ENCODE measurements around the gene HYPK.

Gene HYPK, protein sequence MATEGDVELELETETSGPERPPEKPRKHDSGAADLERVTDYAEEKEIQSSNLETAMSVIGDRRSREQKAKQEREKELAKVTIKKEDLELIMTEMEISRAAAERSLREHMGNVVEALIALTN

DNA sequence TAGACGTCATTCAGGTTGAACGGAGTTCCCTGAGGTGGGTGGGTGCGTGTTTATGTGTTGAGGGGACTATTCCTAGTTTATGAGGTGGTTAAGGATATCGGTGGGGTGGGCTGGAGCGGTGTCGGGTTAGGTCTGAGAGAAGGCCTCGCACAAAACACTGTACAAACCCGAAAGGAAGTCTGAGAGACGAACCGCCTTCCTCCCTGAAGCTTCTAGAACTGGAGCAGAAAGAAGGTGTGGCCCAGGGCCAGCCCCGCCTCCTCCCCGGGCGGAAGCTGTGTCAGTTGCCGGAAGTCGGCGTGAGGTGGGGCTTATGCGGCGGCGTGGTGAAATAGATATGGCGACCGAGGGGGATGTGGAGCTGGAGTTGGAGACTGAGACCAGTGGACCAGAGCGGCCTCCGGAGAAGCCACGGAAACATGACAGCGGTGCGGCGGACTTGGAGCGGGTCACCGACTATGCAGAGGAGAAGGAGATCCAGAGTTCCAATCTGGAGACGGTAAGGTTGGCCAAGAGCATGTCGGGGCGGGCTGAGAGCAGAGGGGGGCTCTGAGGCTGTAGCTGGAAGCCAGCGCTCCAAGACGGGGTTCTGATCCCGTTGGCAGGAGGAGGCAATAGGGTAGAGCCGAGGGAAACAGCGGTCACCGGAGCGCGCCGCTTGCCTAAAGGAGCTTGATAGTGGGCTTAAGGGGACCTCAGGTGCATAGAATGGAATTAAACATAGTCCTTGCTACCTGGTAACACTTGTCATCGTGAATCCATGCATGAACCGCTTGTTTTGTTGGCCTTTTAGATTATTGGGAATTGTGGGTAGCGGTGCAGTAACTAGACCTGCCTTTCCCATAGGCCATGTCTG is at the start of gene HYPK:
Gene HYPK, plus strand, starts transcription at position 314 of the 856 bp plus-strand sequence. Its CDS starts 24 bp downstream, at position 338.
- peak; percentile 88 for DNase-seq (ENCODE audit: low read depth)

DNA sequence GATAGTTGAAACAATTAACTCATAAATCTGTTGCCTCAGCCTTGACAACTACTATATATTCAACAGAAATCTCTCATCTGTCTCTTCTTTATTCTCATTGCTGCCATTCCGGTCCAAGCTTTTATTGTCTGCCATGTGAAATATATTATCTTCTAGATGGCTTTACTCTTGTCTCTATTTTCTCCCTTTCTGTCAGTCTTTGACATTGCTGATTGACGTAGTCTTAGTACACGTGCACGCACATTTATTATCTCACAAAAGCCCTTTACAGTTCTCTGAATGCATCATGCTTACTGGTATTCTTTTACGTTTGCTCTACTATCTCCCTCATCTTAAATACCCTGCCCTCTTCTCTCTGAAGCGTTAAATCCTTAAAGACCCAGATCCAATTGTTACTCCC is 48.5 kb upstream of the HYPK start:
- DNase-seq (ENCODE audit: low read depth) = no peak

DNA sequence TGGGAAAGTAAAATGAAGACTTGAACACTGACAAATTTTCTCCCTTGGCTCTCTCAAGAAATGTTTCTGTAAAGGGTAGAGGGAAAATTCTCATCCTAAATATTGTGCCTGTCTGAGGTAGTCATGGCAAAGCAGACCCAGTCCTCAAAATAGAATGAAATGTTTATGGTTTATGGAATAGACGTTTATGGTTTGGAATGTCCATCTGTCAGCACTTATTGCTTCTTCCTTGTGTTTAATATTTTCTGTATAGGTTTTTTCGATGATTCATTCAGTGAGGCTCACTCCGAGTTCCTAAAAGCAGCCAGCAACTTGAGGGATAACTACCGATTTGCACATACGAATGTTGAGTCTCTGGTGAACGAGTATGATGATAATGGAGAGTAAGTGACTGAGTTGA is 37.6 kb upstream of the HYPK start:
- DNase-seq (ENCODE audit: low read depth) = no peak

DNA sequence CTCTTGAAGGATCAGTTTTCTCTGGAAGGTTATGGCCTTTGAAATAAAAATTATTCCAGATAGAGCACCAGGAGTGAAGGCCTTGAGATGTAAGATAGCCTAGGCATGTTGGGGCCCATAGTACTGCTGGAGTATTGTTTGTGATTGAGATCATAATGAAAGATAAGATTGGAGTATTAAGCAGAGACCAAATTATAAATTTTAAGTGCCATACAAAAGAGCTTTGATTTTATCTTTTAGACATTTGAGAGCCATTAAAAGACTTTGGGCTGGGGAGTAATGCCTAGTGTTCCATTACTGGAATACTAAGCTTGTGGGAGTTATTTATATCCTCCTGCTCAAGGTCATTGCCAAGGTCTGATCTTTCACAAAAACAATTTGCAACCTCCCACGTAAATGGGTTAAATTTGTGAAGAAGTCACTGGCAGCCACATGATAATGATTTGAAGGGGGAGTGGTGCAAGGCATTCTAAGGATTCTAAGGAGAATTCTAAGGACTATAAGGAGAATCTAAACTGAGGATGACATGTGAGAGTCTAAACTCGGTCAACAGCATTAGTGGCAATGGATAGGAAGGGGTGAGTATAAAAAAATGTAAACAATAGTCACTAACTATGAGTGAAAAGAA is 36.5 kb upstream of the HYPK start:
- no peak for DNase-seq (ENCODE audit: low read depth)

DNA sequence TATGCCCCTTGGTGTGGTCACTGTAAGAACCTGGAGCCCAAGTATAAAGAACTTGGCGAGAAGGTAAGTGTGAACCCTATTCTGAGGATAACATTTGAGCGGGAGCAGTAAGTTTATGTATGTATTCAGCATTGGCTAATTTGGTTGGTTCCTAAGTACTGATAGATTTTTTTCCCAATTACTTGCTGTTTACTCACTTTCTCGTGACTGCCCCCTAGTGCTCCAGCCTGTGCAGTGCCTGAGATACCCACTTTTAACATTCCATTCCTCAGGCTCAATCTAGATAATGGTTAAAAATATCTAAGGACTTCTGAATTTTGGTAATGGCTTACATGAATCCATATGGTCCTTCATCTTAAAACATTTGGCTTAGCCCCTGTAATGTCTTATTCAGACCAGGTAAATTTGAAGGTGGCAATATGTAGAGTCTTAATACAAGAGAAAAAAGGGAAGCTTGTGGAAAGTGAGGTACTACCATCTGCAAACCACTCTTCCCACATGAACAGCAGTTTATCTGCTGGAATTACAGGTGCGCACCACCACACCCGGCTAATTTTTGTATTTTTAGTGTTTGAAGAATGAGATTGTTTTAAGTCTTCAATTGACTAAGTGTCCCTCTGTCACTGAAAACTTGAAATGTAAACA is 30.7 kb upstream of the HYPK start:
- peak; percentile 22 for DNase-seq (ENCODE audit: low read depth)

DNA sequence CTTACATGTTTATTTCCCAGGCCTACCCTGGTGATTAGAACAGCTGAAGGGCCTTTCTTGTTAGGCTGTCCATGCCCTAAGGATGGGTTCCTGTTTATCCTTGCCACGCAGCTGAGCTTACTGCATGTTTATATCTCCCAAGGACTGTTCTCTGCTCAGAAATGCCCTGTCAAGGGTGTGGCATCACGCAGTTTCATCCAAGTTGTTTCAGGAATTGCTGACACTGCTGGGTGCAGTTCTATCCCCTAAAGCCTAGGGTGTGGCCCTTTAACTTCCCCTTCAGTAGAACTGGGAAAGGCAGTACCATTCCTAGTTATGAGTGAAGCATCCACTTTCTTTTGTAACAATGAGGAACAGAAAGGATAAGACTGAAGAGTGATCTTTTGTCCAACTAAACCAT is 28.6 kb upstream of the HYPK start:
- no peak for DNase-seq (ENCODE audit: low read depth)

DNA sequence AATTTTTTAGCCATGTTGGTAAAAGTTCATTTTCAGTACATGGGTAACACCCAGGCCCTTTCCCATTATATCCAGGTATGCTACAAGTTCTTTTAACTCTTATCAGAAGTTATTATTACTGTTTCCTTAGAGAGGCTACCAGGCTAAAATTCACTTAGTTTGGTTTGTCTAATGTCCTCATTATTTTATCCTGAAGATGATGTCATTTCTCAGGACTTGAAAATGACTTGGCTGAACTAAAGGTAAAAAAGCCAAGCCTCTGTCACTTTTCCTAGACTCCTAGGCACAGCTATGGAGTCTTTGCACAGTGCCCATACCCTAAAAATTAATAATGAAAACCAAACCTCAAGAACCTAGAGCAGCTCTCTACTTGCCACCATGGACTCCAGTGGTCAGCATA is 27.8 kb upstream of the HYPK start:
- DNase-seq (ENCODE audit: low read depth) = no peak

DNA sequence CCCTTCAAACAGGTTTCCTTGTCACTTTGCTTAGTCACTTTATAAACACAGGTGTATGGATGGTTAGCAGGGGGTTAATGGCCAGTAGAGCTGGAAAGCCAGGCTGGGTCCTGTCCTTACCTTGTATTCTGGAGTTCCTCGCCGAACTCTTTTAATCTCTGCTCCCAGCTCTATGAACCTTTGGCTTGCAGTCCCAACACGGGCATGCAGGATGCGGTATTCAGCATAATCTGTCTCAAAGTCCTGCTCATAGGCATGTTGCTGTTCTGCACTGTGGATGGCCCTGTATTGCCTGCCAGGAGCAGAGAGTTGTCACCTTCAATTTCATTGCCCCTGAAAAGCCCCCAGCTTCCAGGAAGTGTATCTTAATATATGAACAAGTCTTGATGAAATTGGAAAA is 26.3 kb upstream of the HYPK start:
- no peak for DNase-seq (ENCODE audit: low read depth)

DNA sequence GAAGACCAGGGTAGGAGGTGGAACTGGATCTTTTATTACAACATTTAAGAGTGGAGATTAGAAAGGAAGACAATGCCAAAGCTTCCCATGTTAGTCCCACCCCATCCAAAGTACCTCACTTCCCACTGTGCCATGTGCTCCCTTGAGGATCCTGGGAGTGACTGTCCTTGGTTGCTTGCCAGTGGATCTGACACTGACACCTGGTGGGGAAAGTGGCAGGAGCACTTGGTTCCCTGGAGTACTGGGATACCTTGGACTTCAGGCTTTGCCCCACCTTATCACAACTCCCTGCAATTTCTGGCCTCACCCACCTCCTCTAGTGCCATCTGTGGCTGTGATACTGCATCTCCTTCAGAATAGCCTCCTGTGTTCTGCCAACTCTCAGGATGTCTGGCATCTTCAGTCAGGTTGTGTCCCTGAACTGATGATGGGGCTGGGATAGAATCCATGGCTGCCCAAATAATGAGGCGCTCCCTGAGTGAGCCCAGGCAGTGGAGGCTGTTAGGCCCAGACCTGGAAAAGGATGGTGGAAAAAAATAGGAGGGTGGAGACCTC is 24.9 kb upstream of the HYPK start:
- no peak for DNase-seq (ENCODE audit: low read depth)

DNA sequence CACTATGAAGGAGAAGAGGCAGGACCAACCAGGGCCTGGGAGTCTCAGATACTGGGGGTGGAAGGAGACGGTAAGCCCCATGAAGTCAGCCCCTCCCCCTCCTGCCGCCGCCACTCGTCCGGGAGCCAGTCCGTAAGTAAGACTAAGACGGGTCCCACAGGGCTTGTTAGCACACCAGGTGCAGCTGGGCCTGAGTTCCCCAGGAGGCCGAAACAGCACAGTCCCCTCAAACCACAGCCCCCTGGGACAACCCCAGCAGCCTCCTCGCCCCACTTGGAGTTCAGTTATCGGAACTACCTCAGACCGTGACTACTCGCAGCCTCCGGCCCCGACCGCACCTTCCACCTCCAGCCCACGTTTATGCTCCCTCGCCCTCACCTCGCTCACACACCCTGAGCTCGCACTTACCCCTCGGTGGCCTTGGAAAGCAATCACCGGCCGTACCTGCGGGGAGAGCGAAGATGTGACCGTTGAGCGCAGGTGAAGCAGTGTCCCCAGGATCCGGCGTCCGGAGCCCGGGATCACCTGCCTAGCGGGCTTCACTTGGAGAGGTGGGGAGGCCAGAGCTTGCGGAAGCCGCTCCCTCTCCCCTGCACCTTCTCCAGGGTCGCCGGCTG is 24.2 kb upstream of the HYPK start:
- DNase-seq (ENCODE audit: low read depth) = no peak

DNA sequence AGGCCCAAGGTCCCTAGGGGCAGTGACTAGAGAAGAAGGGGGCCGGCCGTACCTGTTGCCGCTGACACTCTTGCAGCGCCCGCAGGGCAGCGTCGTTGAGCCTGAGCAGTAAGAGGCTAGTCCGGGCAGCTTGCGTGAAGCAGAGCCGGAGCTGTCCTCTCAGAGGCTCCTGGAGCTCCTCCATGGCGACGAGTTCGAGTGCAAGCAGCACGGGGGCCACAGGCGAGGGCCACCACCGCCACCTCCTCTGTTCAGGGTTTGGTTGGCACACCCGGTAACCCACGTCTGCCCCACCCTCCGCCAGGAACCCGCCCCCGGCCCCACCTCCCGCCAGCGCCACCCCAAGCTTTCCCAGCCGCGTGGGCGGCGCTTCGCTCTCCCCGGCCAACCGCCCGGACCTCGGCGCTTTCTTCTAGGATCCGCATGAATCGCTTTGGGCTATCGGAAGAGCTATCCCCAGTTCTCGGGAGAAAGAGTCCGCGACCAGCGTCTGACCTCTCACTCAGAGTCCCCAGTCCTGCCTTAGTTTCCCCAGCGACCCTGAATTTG is 23.6 kb upstream of the HYPK start, which contains the start of gene ELL3:
Gene ELL3, minus strand, starts transcription at position 249 of the 549 bp plus-strand sequence. Its CDS starts 65 bp downstream, at position 184.
- DNase-seq (ENCODE audit: low read depth) = peak; percentile 67

DNA sequence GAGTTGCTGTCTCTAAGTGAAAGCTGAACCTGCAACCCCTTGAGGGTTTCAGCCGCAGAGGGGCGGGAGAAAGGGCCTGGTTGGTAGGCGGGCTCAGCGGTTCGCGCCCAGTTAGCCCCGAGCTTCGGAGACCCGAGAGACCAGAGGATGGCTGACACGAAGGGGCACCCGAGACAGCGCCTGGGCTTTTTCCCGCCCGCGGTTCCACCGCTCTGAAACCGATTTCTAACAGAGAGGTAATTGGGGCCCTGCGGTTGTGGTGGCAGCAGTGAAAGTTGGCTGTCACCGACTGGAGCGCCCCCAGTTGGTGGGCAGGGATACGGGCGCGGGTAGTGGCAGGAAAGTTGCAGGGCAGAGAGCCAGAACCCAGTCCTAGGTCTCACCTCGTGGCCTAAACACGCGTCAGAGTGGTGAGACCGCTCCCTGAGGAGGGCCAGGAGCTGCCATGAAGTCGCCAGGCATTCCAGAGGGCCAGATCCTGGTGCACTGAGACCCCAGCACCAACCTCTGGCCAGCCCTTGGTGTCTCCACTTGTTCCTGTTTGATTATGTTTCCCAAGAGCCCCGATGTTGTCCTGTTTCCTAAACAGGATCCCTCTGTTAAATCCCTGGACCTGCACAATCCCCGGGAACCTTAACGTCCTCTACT is 23.0 kb upstream of the HYPK start:
- peak; percentile 67 for DNase-seq (ENCODE audit: low read depth)

DNA sequence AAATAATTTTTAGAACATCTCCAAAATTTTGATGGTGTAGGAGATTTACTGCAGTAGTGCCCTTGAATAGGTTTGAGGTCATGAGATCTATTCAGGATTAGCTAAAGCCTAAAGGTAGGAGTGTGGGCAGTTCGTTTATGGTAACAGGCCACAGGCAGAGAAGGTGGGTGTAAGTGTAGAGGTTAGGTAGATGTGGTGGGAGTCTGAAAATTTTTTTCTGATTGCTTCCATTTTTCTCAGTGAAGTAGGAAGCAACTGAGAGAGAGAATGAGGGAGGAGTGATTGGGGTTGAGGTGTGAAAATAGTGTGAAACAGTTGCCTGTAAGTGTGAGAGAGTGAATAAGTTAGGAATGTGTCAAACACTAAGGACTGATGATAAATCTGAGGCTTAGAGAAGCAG is 21.4 kb upstream of the HYPK start:
- no peak for DNase-seq (ENCODE audit: low read depth)

DNA sequence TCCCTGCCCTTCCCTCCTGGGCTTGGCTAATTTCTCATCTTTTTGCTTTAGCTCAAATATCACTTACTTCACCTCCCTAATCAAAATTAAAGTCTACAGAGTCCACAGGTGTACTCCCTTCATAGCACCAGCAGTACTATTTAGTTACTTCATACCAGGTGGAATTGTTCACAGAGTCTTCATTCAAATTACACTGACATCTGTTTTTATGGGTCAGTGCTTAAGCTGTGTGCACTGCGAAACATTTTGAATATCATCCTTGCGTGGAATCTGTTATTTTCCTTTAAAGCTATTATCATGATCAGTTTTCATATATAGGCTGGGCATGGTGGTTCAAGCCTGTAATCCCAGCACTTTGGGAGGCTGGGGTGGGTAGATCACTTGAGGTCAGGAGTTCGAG is 11.0 kb upstream of the HYPK start:
- DNase-seq (ENCODE audit: low read depth) = no peak

DNA sequence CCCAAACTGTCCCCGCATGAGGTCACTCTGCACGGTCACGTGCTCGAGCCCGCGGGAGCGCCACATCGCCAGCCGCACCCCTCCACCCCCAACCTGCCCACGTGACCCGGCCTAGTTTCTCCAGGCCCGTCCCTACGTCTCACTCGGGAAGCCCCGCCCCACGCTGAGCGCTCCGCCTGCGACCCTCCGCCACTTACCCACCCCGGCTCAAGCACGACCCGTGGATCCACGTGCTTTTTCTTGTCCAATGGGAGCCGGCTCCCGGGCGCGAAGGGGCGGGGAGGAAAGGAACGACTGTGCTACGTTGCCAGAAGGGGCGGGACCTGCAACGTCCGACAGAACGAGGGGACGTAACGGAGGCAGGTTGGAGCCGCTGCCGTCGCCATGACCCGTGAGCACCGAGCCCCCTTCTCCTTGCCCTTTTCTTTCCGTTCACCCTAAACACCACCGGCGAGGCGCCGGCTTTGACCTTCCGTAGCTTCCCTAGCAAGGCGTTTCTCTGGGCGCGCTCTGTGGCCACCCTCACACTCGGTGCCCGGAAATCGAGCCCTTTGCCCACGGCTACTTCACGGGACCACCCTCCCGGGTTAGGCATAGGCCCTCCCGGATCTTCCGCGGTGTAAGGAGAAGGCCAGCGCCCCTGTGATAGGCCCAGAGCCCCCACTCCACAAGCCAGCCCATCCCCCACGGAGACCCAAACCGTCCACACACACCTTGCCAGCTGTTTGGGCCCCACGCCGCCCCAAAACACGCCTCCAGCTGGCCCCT is 8.2 kb upstream of the HYPK start, which contains the start of gene SERF2:
Gene SERF2, plus strand, starts transcription at position 328 of the 768 bp plus-strand sequence. Its CDS starts 57 bp downstream, at position 385.
- DNase-seq (ENCODE audit: low read depth) = peak; percentile 99

DNA sequence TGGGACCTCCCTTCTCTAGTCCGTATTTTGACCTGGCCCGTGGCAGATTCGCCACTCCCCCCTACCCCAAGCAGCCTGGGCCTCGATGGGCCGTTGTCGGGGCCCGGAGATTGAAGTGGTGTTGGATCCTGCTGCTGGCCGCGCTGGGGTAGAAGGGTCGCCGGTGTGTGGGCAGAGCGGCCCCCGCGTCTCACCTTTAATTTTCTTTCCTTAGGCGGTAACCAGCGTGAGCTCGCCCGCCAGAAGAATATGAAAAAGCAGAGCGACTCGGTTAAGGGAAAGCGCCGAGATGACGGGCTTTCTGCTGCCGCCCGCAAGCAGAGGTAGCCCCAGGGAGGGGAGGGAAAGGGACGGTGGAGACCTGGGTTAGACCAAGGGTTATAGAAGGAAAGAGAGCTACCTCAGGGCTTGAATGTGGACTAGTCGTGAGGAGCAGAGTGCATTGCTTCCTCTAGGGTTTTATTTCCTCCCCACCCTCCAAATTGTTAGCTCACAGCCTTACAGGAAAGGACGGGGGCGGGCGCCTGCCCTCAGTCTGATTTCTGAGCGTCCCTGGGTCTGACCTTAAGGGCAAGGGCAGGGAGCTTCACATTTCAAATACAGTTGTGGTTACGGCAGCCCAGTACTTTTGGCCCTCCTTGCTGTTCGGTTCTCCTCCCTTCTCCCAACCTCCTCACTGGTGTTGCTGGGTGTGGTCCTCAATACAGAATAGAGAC is 7.5 kb upstream of the HYPK start:
- DNase-seq (ENCODE audit: low read depth) = peak; percentile 7

DNA sequence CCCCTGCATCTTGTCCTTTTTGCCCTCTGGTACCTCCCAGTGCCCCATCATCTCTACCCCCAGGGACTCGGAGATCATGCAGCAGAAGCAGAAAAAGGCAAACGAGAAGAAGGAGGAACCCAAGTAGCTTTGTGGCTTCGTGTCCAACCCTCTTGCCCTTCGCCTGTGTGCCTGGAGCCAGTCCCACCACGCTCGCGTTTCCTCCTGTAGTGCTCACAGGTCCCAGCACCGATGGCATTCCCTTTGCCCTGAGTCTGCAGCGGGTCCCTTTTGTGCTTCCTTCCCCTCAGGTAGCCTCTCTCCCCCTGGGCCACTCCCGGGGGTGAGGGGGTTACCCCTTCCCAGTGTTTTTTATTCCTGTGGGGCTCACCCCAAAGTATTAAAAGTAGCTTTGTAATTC is 6.8 kb upstream of the HYPK start:
- no peak for DNase-seq (ENCODE audit: low read depth)

DNA sequence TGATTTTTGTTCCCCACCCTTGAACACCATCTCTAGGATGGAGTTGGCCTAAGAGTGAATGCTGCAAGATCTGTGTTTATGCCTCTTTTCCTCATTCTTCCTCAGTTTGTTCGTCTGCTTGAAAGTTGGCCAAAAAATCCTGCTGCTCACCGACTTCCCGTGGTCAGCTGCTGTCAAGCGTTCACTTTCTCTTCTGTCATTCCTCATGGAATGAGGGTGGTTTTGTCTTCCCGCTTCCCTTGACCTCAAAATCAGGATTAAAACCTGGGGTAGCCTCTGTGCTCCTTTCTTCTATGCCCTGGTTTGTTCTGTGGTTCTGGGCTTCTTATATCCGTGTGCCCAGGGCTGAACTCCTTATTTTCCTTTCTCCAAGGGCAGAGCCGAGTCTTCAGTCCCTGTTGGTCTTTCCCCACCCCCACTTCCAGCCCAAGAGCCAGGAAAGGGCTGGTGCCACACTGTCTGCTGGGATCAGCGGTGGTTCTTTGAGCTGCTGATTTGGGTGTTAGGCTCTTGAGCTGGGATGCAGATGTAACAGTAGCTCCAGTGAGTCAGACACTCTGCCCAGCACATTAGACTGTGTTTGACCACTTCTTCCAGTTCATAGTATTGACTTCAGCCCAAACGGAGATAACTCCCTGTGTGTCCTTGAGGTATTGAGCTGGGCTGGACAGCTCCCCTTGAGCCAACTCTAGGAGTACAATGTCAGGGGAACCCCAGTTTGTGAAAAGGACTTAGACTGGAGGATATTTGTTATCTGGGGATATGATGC is 5.9 kb upstream of the HYPK start:
- DNase-seq (ENCODE audit: low read depth) = no peak

DNA sequence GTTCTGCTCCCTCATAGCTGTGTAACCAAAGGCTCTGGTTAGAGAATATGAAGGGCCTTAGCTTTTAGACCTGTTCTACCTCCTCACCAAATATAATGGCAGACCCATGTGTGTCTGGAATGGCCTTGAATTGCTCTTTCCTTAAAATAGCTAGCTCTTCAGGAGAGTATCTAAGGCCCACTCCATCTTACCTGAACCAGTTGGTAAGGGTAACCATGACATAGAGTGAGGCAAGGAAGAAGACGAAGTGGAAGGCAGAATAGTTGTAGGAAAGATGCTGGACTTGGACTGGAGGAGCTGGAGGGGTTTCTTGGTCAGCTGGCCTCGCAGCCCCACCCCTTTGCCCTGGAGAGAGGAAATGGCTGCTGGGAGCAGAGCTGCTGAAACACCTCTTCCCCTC is 5.2 kb upstream of the HYPK start:
- no peak for DNase-seq (ENCODE audit: low read depth)
